NCI-H1436 (cell line): ENCODE measurements around the gene HOOK1.

ENCODE experiments used
- DNase-seq: peaks from one replicate; lab custom pipeline; 2025; lab: John Stamatoyannopoulos, UW

HOOK1 gene

GRCh38 chr1:59814901-59815825 is at the start of gene HOOK1:
Gene HOOK1, plus strand, starts transcription at chr1:59814949. Its CDS starts 169 bp downstream, at chr1:59815118.
- DNase-seq, result no peak

- peak; percentile 33 for DNase-seq
These were observed 49.6 kb upstream of the HOOK1 start for GRCh38 chr1:59765011-59765730.

GRCh38 chr1:59766227-59766855 is 48.4 kb upstream of the HOOK1 start:
- no peak for DNase-seq

GRCh38 chr1:59767119-59767518 is 47.6 kb upstream of the HOOK1 start:
- DNase-seq, result no peak

- DNase-seq, result no peak
These were observed 45.7 kb upstream of the HOOK1 start for GRCh38 chr1:59768792-59769735.

GRCh38 chr1:59769736-59770095 is 45.0 kb upstream of the HOOK1 start:
- DNase-seq, result no peak

- DNase-seq, result no peak
These were observed 43.4 kb upstream of the HOOK1 start for GRCh38 chr1:59771361-59771760.

GRCh38 chr1:59775480-59775879 is 39.3 kb upstream of the HOOK1 start:
- no peak for DNase-seq

GRCh38 chr1:59776960-59777852 is 37.5 kb upstream of the HOOK1 start:
- no peak for DNase-seq

GRCh38 chr1:59779949-59780348 is 34.8 kb upstream of the HOOK1 start:
- DNase-seq, result no peak

GRCh38 chr1:59788825-59789224 is 25.9 kb upstream of the HOOK1 start:
- no peak for DNase-seq

GRCh38 chr1:59798600-59798999 is 16.1 kb upstream of the HOOK1 start:
- DNase-seq, result no peak

- no peak for DNase-seq
These were observed 11.2 kb upstream of the HOOK1 start for GRCh38 chr1:59803458-59804038.

- no peak for DNase-seq
These were observed 10.4 kb upstream of the HOOK1 start for GRCh38 chr1:59804301-59804700.

- DNase-seq, result no peak
These were observed 9.2 kb upstream of the HOOK1 start for GRCh38 chr1:59805554-59805953.

GRCh38 chr1:59814180-59814900 is 409 bp upstream of the HOOK1 start:
- DNase-seq, result peak; percentile 97

- DNase-seq, result no peak
These were observed 1.1 kb downstream of the HOOK1 start for GRCh38 chr1:59815892-59816291.

GRCh38 chr1:59816318-59816878 is 1.6 kb downstream of the HOOK1 start:
- DNase-seq, result no peak
